Stomach (tissue), 4 donors: ENCODE results near the gene TNS3.

ENCODE experiments used
- EP300 ChIP-seq: sonication (generic); formaldehyde crosslinking; IDR thresholded peaks from one replicate; pipeline ENCODE4 v1.6.1; 2017; ENCODE audit warnings: antibody characterized with exemption
- POLR2A ChIP-seq, 4 donors: fragments of 450-650 bp; IDR thresholded peaks; one replicate each; pipeline ENCODE4 v1.6.1; 2016; ENCODE audit warnings: antibody characterized with exemption in 4 of 4, control low read depth in 2 of 4, mild to moderate bottlenecking in 1 of 4, moderate library complexity in 1 of 4
- POLR2AphosphoS5 ChIP-seq, 3 donors: sonication (generic); formaldehyde crosslinking; IDR thresholded peaks; one replicate each; pipeline ENCODE4 v1.6.1; 2016; ENCODE audit warnings: antibody characterized with exemption in 3 of 3
- TF ChIP-seq, protein P1 (sequence below), 7 experiments: fragments of 450-650 bp in 4 of 7; fragments of 200-600 bp in 3 of 7; sonication (generic) in 3 of 7; IDR thresholded peaks; one replicate each; pipeline ENCODE4 v1.5.1; 2016 to 2019; ENCODE audit warnings: antibody characterized with exemption in 7 of 7, control low read depth in 2 of 7, mild to moderate bottlenecking in 1 of 7

DNA sequence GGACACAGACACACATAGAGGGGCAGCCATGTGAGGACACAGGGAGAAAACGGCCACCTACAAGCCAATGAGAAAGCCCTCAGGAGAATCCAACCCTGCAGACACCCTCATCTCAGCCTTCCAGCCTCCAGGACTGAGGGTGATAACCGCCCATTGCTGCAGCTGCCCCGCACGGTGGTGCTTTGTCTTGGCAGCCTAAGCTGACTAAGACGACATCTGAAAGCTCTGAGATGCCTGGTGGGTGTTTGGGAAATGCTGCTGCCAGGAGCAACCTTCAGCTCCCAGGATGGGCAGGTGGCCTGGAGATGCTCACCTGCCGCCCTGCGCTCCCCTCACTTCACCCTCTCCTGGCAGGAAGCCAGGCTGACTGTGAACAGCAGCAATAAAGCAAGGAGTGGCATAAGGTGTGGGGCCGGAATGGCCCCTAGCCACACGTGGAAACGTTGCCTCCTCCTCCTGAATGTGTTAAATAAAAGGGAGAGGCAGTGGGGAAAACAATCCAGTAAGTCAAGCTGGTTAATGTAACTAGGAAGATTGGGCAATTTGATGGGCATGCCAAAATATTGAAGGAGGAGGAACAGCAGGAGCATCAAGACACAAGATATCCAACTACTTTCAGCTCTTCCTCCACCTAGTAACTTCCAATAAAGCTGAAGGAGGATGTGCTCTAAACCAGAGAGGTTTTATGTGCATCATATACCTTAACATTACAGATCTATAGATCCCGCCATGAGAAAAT, 121.5 kb downstream of the TNS3 start:
- no peak for TF ChIP-seq POLR2A (IDR thresholded peaks at IDR 0.05)
- TF ChIP-seq, protein P1, sequence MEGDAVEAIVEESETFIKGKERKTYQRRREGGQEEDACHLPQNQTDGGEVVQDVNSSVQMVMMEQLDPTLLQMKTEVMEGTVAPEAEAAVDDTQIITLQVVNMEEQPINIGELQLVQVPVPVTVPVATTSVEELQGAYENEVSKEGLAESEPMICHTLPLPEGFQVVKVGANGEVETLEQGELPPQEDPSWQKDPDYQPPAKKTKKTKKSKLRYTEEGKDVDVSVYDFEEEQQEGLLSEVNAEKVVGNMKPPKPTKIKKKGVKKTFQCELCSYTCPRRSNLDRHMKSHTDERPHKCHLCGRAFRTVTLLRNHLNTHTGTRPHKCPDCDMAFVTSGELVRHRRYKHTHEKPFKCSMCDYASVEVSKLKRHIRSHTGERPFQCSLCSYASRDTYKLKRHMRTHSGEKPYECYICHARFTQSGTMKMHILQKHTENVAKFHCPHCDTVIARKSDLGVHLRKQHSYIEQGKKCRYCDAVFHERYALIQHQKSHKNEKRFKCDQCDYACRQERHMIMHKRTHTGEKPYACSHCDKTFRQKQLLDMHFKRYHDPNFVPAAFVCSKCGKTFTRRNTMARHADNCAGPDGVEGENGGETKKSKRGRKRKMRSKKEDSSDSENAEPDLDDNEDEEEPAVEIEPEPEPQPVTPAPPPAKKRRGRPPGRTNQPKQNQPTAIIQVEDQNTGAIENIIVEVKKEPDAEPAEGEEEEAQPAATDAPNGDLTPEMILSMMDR (IDR thresholded peaks at IDR 0.05), result no peak
- TF ChIP-seq EP300, result no peak
- no peak for TF ChIP-seq POLR2AphosphoS5 (IDR thresholded peaks at IDR 0.05)
